C4-2B (cell line): Measurements from ENCODE around the gene DOC2B.
"Not testable (repeated sequence)": the region's sequence is repeated elsewhere in the genome, so short reads cannot be mapped to it uniquely, and the experiment has no call there.

Experiments used
- ZFX ChIP-seq: fragments of 450-650 bp; IDR thresholded peaks from 2 replicates; pipeline ENCODE4 v1.6.1; 2017
- TF ChIP-seq, protein P1 (sequence below): fragments of 450-650 bp; conservative IDR thresholded peaks from 2 replicates; pipeline ENCODE4 v1.5.1; 2017; ENCODE audit warnings: mild to moderate bottlenecking

DNA sequence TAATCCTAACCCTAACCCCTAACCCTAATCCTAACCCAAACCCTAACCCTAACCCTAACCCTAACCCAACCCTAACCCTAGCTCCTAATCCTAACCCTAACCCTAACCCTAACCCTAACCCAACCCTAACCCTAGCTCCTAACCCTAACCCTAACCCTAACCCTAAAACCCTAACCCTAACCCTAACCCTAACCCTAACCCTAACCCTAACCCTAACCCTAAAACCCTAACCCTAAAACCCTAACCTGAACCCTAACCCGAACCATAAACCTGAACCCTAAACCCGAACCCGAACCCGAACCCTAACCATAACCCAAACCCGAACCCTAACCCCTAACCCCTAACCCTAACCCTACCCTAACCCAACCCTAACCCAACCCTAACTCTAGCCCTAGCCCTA, 68.3 kb downstream of the DOC2B start:
- TF ChIP-seq, protein P1, sequence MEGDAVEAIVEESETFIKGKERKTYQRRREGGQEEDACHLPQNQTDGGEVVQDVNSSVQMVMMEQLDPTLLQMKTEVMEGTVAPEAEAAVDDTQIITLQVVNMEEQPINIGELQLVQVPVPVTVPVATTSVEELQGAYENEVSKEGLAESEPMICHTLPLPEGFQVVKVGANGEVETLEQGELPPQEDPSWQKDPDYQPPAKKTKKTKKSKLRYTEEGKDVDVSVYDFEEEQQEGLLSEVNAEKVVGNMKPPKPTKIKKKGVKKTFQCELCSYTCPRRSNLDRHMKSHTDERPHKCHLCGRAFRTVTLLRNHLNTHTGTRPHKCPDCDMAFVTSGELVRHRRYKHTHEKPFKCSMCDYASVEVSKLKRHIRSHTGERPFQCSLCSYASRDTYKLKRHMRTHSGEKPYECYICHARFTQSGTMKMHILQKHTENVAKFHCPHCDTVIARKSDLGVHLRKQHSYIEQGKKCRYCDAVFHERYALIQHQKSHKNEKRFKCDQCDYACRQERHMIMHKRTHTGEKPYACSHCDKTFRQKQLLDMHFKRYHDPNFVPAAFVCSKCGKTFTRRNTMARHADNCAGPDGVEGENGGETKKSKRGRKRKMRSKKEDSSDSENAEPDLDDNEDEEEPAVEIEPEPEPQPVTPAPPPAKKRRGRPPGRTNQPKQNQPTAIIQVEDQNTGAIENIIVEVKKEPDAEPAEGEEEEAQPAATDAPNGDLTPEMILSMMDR: not testable (repeated sequence)
- TF ChIP-seq ZFX: not testable (repeated sequence)
